HG03571 (cell line): Measurements from ENCODE around the gene SESN1.

Experiments
- ATAC-seq: cut with Tn5 transposase; IDR thresholded peaks from one replicate; pipeline ENCODE4 v1.9.1; 2021; ENCODE audit not compliant: unreplicated experiment

Gene SESN1

GRCh38 chr6:109062216-109062615, 32.4 kb downstream of the SESN1 start:
- ATAC-seq: no peak

GRCh38 chr6:109060571-109060970, 34.1 kb downstream of the SESN1 start:
- no peak for ATAC-seq

- ATAC-seq: no peak
These were observed 35.0 kb downstream of the SESN1 start for GRCh38 chr6:109059571-109060021.

- ATAC-seq: no peak
These were observed 35.5 kb downstream of the SESN1 start for GRCh38 chr6:109059153-109059552.

- ATAC-seq: no peak
These were observed 36.0 kb downstream of the SESN1 start for GRCh38 chr6:109058620-109059019.

GRCh38 chr6:109056661-109057060, 38.0 kb downstream of the SESN1 start:
- ATAC-seq: no peak

GRCh38 chr6:109055771-109056235, 38.8 kb downstream of the SESN1 start:
- no peak for ATAC-seq

- no peak for ATAC-seq
These were observed 41.3 kb downstream of the SESN1 start for GRCh38 chr6:109053336-109053735.

- ATAC-seq: no peak
These were observed 41.8 kb downstream of the SESN1 start for GRCh38 chr6:109052852-109053251.

- ATAC-seq: no peak
These were observed 42.5 kb downstream of the SESN1 start for GRCh38 chr6:109052018-109052651.

GRCh38 chr6:109051301-109052017, 43.2 kb downstream of the SESN1 start:
- no peak for ATAC-seq

- no peak for ATAC-seq
These were observed 44.1 kb downstream of the SESN1 start for GRCh38 chr6:109050447-109051102.

- no peak for ATAC-seq
These were observed 44.6 kb downstream of the SESN1 start for GRCh38 chr6:109050012-109050411.

- ATAC-seq: no peak
These were observed 45.8 kb downstream of the SESN1 start for GRCh38 chr6:109048670-109049415.

- ATAC-seq: no peak
These were observed 46.5 kb downstream of the SESN1 start for GRCh38 chr6:109048176-109048575.

- ATAC-seq: no peak
These were observed 49.2 kb downstream of the SESN1 start for GRCh38 chr6:109045493-109045892.

- ATAC-seq: no peak
These were observed 54.9 kb downstream of the SESN1 start for GRCh38 chr6:109039795-109040194.

GRCh38 chr6:109038837-109039398, 55.7 kb downstream of the SESN1 start:
- ATAC-seq: no peak

GRCh38 chr6:109036574-109037294, 57.9 kb downstream of the SESN1 start:
- ATAC-seq: no peak

- ATAC-seq: no peak
These were observed 60.1 kb downstream of the SESN1 start for GRCh38 chr6:109034526-109034925.
